Sigmoid colon (tissue), 4 donors: ENCODE results near the gene STEAP4.

Source experiments
- POLR2A ChIP-seq, 2 donors: fragments of 450-650 bp; IDR thresholded peaks; one replicate each; pipeline ENCODE4 v1.6.1; 2016; ENCODE audit warnings: antibody characterized with exemption in 2 of 2, mild to moderate bottlenecking in 2 of 2, moderate library complexity in 2 of 2
- POLR2AphosphoS5 ChIP-seq, 4 donors: sonication (generic); formaldehyde crosslinking; IDR thresholded peaks; one replicate each; pipeline ENCODE4 v1.6.1; 2017; ENCODE audit warnings: antibody characterized with exemption in 4 of 4
- TF ChIP-seq, protein P1 (sequence below), 4 experiments: fragments of 450-650 bp in 3 of 4; fragments of 200-600 bp in 1 of 4; IDR thresholded peaks; one replicate each; pipeline ENCODE4 v1.5.1; 2016 to 2019; ENCODE audit warnings: antibody characterized with exemption in 4 of 4, mild to moderate bottlenecking in 3 of 4, moderate library complexity in 2 of 4

DNA sequence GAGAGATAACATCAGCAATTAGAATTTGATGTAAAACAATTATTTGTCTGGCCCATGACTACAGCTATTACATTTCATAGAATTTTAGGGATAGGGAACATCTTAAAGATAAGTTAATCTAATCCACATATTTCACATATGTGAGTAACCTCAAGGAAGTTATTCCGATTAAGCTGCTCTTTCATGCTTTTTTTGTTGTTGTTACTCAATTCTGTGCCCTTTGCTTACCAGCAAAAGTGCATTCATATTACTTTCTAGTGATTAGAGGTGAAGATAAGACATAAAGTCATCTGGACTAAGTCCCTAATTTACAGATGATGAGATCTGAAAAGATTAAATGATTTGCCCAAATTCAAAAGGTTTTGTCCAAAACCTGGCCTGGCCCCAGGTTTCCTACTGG, 46.0 kb downstream of the STEAP4 start:
- no peak for TF ChIP-seq POLR2A (IDR thresholded peaks at IDR 0.05)
- TF ChIP-seq, protein P1, sequence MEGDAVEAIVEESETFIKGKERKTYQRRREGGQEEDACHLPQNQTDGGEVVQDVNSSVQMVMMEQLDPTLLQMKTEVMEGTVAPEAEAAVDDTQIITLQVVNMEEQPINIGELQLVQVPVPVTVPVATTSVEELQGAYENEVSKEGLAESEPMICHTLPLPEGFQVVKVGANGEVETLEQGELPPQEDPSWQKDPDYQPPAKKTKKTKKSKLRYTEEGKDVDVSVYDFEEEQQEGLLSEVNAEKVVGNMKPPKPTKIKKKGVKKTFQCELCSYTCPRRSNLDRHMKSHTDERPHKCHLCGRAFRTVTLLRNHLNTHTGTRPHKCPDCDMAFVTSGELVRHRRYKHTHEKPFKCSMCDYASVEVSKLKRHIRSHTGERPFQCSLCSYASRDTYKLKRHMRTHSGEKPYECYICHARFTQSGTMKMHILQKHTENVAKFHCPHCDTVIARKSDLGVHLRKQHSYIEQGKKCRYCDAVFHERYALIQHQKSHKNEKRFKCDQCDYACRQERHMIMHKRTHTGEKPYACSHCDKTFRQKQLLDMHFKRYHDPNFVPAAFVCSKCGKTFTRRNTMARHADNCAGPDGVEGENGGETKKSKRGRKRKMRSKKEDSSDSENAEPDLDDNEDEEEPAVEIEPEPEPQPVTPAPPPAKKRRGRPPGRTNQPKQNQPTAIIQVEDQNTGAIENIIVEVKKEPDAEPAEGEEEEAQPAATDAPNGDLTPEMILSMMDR (IDR thresholded peaks at IDR 0.05), result no peak
- no peak for TF ChIP-seq POLR2AphosphoS5 (IDR thresholded peaks at IDR 0.05)
